K562 (cell line): ENCODE results near the gene FCHSD1. TPM values are rescaled to one million over a fixed set of nuclear protein-coding genes. Genes with fewer than 3 reads are reported as not detected.

ENCODE experiments used
- ATAC-seq: fragments of 200-7000 bp; cut with Tn5 transposase; 3 replicates; pipeline ENCODE4 v1.9.1; 2020; ENCODE audit warnings: moderate library complexity
- BruUV-seq: library from RNA; stranded (reverse); fragments of 400-500 nt; replicated peaks from 2 replicates; lab custom pipeline; 2021; lab: Mats Ljungman, UMichigan
- CTCF ChIA-PET: fragments of 300-600 bp; formaldehyde crosslinking; extraction: SDS; loops from one replicate; lab custom pipeline; 2021; ENCODE audit warnings: low intra/inter-chr PET ratio; lab: Yijun Ruan, JAX
- POLR2A ChIA-PET: fragments of 300-600, 350-650 bp; sonication (Branson Sonifier 250); formaldehyde crosslinking; extraction: SDS; loops from one replicate; lab custom pipeline; 2021; ENCODE audit warnings: antibody characterized with exemption, inconsistent platforms; lab: Yijun Ruan, JAX
- DNase-seq, 4 experiments: peaks; one replicate each; pipeline versions ENCODE4 v3.0.0 to v3.0.0-alpha.2; 2011 to 2018; ENCODE audit warnings: low spot score in 3 of 4, mixed read lengths in 3 of 4; ENCODE audit errors: extremely low read depth in 1 of 4
- FAIRE-seq: peaks from 2 replicates; lab custom pipeline; 2011; peaks lifted over from hg19 to GRCh38; lab: Jason Lieb, UNC
- H2AFZ ChIP-seq: 2 replicates; pipeline ENCODE4 v1.6.0; 2011; ENCODE audit warnings: low read depth, low read length, control low read depth, inconsistent platforms
- H3K27ac ChIP-seq: fragments of 200-600 bp; 3 replicates; pipeline ENCODE4 v1.8.0; 2011; ENCODE audit warnings: low read depth, mild to moderate bottlenecking, control low read depth, inconsistent platforms, low read length, moderate library complexity, mixed read lengths; ENCODE audit errors: extremely low read depth
- H3K27me3 ChIP-seq, 2 experiments: fragments of 300-600 bp in 1 of 2; 2 replicates in 1 of 2; 3 replicates in 1 of 2; pipeline versions ENCODE4 v1.6.0 to v1.8.0; 2011; ENCODE audit warnings: inconsistent platforms in 2 of 2, low read length in 2 of 2, mild to moderate bottlenecking in 1 of 2, mixed read lengths in 1 of 2, moderate library complexity in 1 of 2; ENCODE audit not compliant: control insufficient read depth in 2 of 2, insufficient read depth in 2 of 2
- H3K36me3 ChIP-seq: fragments of 300-600 bp; 3 replicates; pipeline ENCODE4 v1.8.0; 2011; ENCODE audit warnings: mild to moderate bottlenecking, low read length, inconsistent platforms; ENCODE audit not compliant: control insufficient read depth, insufficient read depth
- H3K4me1 ChIP-seq, 2 experiments: fragments of 200-600 bp in 1 of 2; replicated peaks in 1 of 2; 2 replicates in 1 of 2; 3 replicates in 1 of 2; pipeline versions ENCODE4 v1.5.1 to v1.8.0; 2011; ENCODE audit warnings: inconsistent platforms in 2 of 2, low read length in 2 of 2, mild to moderate bottlenecking in 1 of 2, mixed read lengths in 1 of 2, moderate library complexity in 1 of 2; ENCODE audit not compliant: control insufficient read depth in 2 of 2, insufficient read depth in 2 of 2
- H3K4me2 ChIP-seq: 2 replicates; pipeline ENCODE4 v1.6.1; 2011; ENCODE audit warnings: low read length, control low read depth, inconsistent platforms, mixed read lengths; ENCODE audit not compliant: insufficient read depth
- H3K4me3 ChIP-seq: fragments of 200-600 bp; sonication (generic), shearing (Covaris generic); 2 replicates; pipeline ENCODE4 v1.5.1; 2016; ENCODE audit warnings: control low read depth, inconsistent platforms
- H3K79me2 ChIP-seq: fragments of 200-600 bp; 3 replicates; pipeline ENCODE4 v1.8.0; 2011; ENCODE audit warnings: low read length, inconsistent platforms; ENCODE audit not compliant: control insufficient read depth, insufficient read depth
- H3K9ac ChIP-seq, 2 experiments: 2 replicates each; pipeline versions ENCODE4 v1.6.0 to v1.6.1; 2011; ENCODE audit warnings: low read depth in 2 of 2, low read length in 2 of 2, control low read depth in 1 of 2, inconsistent platforms in 1 of 2, mild to moderate bottlenecking in 1 of 2, mixed read lengths in 1 of 2; ENCODE audit not compliant: insufficient read depth in 1 of 2
- H3K9me1 ChIP-seq: one replicate; pipeline ENCODE4 v1.6.0; 2011; ENCODE audit warnings: inconsistent platforms, mild to moderate bottlenecking, low read length, moderate library complexity; ENCODE audit not compliant: control insufficient read depth, insufficient read depth
- H3K9me3 ChIP-seq: replicated peaks from 2 replicates; pipeline ENCODE4 v1.5.1; 2011; ENCODE audit warnings: low read depth, low read length, inconsistent platforms; ENCODE audit not compliant: control insufficient read depth, insufficient read depth
- H4K20me1 ChIP-seq: replicated peaks from 2 replicates; pipeline ENCODE4 v1.6.1; 2011; ENCODE audit warnings: low read length, inconsistent platforms, mixed read lengths; ENCODE audit not compliant: control insufficient read depth, insufficient read depth
- CUX1 ChIP-seq: fragments of 200-800 bp; sonication (Bioruptor generic); IDR thresholded peaks from 2 replicates; pipeline ENCODE4 v1.6.1; 2016; ENCODE audit warnings: missing genetic modification characterization, missing compliant biosample characterization
- E2F4 ChIP-seq: sonication (generic); formaldehyde crosslinking; IDR thresholded peaks from 2 replicates; pipeline ENCODE4 v1.8.0; 2022; ENCODE audit warnings: mild to moderate bottlenecking, low read depth, missing genetic modification reagents
- ELF1 ChIP-seq: fragments of 200-800 bp; sonication (Bioruptor generic); IDR thresholded peaks from 2 replicates; pipeline ENCODE4 v1.6.1; 2016; ENCODE audit warnings: missing genetic modification characterization, missing compliant biosample characterization
- NFE2 ChIP-seq: IDR thresholded peaks from 2 replicates; pipeline ENCODE4 v1.6.1; 2014; ENCODE audit warnings: antibody characterized with exemption, low read depth
- OTX1 ChIP-seq: fragments of 450-650 bp; formaldehyde crosslinking; IDR thresholded peaks from 2 replicates; pipeline ENCODE4 v1.4.0; 2022; ENCODE audit warnings: mild to moderate bottlenecking
- RBM34 ChIP-seq: fragments of 200-400 bp; formaldehyde crosslinking; IDR thresholded peaks from 2 replicates; pipeline ENCODE4 v1.6.1; 2018; ENCODE audit warnings: low read length, borderline replicate concordance; ENCODE audit not compliant: insufficient read depth
- SFPQ ChIP-seq: fragments of 200-400 bp; formaldehyde crosslinking; IDR thresholded peaks from 2 replicates; pipeline ENCODE4 v1.6.1; 2017; ENCODE audit warnings: mild to moderate bottlenecking, low read depth, low read length, moderate library complexity
- ZBTB8A ChIP-seq: fragments of 450-650 bp; IDR thresholded peaks from 2 replicates; pipeline ENCODE4 v1.6.1; 2018; ENCODE audit warnings: mild to moderate bottlenecking, moderate library complexity; ENCODE audit not compliant: partially characterized antibody
- WGBS: fragments of 100-300 bp; shearing (Covaris generic); methylation state at CpG from one replicate; pipeline ENCODE4 v1.1.6; 2016; ENCODE audit warnings: low coverage, mixed read lengths; ENCODE audit not compliant: insufficient coverage; ENCODE audit errors: missing lambda C conversion rate; 5-methylcytosine and 5-hydroxymethylcytosine counted together
- in situ Hi-C: fragments of 300-500 bp; cut with MboI; formaldehyde crosslinking; loops from 4 replicates; pipeline ENCODE4 v1.15.0; 2018; ENCODE audit warnings: inconsistent platforms, mixed read lengths
- intact Hi-C: fragments of 100-400 bp; cut with micrococcal nuclease; formaldehyde crosslinking; loops from 2 replicates; pipeline ENCODE4 v1.14.2; 2022
- polyA plus RNA-seq, 8 experiments: library from polyadenylated mRNA; depleted of rRNA in 4 of 8; stranded (reverse) in 5 of 8; unstranded in 3 of 8; fragments of >200 nt; fragmentation: Nextera tagmentation in 2 of 8; fragmentation: Illumina TruSeq in 1 of 8; extraction: Ambion mirVana in 2 of 8; extraction: Trizol in 1 of 8; gene quantifications; 2 replicates each; pipeline versions ENCODE4 v1.2.1 to v1.2.3, GENCODE V29; 2011 to 2014; ENCODE audit warnings: inconsistent platforms in 1 of 8, missing spikeins in 1 of 8
- total RNA-seq, 7 experiments: library from RNA; depleted of rRNA in 6 of 7; stranded (reverse); fragments of >200 nt in 6 of 7; fragmentation: Illumina TruSeq in 2 of 7; extraction: Trizol in 2 of 7; gene quantifications; 2 replicates each; pipeline versions ENCODE4 v1.2.1 to v1.2.3, GENCODE V29; 2011 to 2021; ENCODE audit warnings: low replicate concordance in 1 of 7
- TF ChIP-seq, protein P1 (sequence below): fragments of 450-650 bp; formaldehyde crosslinking; conservative IDR thresholded peaks from 2 replicates; pipeline ENCODE4 v1.4.0; 2022; ENCODE audit warnings: mild to moderate bottlenecking, missing genetic modification characterization

The FCHSD1 gene
- total and polyA plus RNA-seq, 9 of the 15 experiments (the other 6 are each of a cell fraction or from before 2014, with no cell fraction given): 0.35 to 37.5 (median 13.6) TPM

DNA sequence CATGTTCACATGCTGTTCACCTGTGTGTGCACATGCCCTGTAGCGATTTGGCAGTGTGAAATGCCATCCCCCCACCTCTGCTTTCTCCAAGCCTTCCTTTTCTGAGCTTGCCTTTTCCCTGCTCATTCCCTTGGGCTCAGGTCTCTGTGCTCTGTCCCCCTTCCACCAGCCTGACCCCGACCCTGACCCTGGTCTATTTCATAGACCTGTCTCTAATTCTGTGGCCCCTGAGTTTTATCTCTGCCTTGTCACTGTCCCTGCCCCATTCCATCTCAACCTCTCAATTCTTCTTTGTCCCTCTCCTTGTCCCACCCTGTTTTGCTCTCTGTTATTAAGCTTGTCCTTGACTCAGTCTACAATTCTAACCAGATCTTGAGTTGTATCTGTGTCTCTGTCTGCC, 30.1 kb upstream of the FCHSD1 start:
- Histone ChIP-seq H2AFZ (peak overlapping the region; percentile 96), H3K9me1 (peaks cover 3% of the 10 kb centered on the region), H4K20me1 (no peaks in the 10 kb centered on the region), H3K27ac (peak overlapping the region; percentile 81; the same call in 2 of the 3 replicates), H3K79me2 (peaks cover 14% of the 10 kb centered on the region; the same call in 1 of the 3 replicates), H3K9me3 (no peaks in the 10 kb centered on the region), H3K27me3 (no peaks in the 10 kb centered on the region), H3K36me3 (peaks cover 4% of the 10 kb centered on the region; the same call in 1 of the 3 replicates), H3K4me1 (peaks cover 32 to 40% of the 10 kb centered on the region in 2 experiments), H3K9ac (peak overlapping the region; percentile 63 to 91), H3K4me3 (peak overlapping the region; percentile 36), H3K4me2 (peak overlapping the region; percentile 79)
- in situ Hi-C loops (no loop called here), intact Hi-C loops (no loop called here)
- WGBS: 39% methylated on average over 2 of the region's 2 CpGs
- DNase-seq: no peak
- CTCF ChIA-PET: no interaction called here
- ATAC-seq: peak; percentile 3; the same call in 1 of the 3 replicates
- BruUV-seq: TSS peak; percentile 83
- POLR2A ChIA-PET: interaction anchor here (0.7 kb wide), 1 partner anchor 134 kb away, joined by 4 read pairs; no protein-coding TSS in a partner anchor
- FAIRE-seq: no peak
- peak; percentile 48; the same call in 1 of the 2 replicates for TF ChIP-seq OTX1 (CRISPR knock-in tag)
- TF ChIP-seq CUX1 (CRISPR knock-in tag): 0 out of 2 replicates have a peak, but pooled peaks have one; percentile 20
- TF ChIP-seq ELF1 (tag): no peak
- TF ChIP-seq, protein P1, sequence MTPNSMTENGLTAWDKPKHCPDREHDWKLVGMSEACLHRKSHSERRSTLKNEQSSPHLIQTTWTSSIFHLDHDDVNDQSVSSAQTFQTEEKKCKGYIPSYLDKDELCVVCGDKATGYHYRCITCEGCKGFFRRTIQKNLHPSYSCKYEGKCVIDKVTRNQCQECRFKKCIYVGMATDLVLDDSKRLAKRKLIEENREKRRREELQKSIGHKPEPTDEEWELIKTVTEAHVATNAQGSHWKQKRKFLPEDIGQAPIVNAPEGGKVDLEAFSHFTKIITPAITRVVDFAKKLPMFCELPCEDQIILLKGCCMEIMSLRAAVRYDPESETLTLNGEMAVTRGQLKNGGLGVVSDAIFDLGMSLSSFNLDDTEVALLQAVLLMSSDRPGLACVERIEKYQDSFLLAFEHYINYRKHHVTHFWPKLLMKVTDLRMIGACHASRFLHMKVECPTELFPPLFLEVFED (CRISPR knock-in tag): peak; percentile 57; the same call in 1 of the 2 replicates
- 0 out of 2 replicates have a peak, but pooled peaks have one; percentile 1 for TF ChIP-seq NFE2
- TF ChIP-seq E2F4: no peak
- no peak for TF ChIP-seq ZBTB8A
- TF ChIP-seq SFPQ: no peak
- no peak for TF ChIP-seq RBM34
